GM19397 (cell line): Measurements from ENCODE around the gene SMC6.

Experiments used
- ATAC-seq: cut with Tn5 transposase; IDR thresholded peaks from one replicate; pipeline ENCODE4 v1.9.1; 2021; ENCODE audit warnings: mild to moderate bottlenecking, moderate library complexity; ENCODE audit not compliant: unreplicated experiment

Gene SMC6

DNA sequence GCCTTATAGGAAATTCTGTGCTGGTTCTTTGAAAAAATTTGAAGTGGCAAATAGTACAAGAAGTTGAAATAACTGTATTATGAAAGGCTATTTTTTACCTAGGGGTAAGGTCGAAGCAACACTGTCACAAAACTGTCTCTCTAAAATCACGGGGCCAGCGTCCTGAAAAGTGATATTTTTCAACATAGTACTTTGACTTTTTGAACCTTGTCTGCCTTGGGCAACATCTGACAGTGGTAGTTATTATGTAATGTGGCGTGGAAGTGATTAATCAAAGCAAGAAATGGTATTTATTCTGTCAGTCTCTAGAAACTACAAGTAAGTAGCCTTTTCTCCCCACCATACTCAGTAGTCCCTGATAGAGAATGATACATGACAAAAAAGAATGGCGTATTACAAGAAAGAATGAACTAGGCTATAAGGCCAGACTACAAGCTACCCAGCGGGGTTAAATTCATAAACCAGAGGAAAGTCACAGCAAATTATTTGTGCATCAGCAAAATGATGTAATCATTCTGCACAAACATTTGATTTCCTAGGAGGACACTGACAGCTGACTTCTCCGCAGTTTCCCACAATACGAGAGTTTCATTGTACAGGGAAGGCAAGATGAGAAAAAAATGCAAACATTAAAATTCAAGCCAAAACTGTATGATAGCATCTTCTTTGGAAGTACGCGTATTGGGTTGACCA, 10.2 kb upstream of the SMC6 start:
- no peak for ATAC-seq

DNA sequence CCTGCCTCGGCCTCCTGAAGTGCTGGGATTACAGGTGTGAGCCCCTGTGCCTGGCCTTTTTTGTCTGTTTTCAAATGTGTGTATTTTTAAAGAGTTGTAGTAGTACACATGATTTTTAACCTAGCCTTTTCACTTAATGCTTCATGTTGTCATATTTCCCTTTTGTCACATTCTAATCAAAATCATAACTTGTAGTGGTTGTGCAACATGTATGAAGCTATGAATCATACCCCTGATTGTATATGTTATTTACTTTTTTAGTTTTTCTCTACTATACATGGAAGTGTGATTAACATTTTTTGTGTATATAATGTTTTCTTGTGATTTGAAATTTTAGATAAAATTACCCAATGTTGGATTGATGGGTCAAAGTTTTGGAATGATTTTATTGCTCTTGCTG, 8.8 kb upstream of the SMC6 start:
- ATAC-seq = no peak

DNA sequence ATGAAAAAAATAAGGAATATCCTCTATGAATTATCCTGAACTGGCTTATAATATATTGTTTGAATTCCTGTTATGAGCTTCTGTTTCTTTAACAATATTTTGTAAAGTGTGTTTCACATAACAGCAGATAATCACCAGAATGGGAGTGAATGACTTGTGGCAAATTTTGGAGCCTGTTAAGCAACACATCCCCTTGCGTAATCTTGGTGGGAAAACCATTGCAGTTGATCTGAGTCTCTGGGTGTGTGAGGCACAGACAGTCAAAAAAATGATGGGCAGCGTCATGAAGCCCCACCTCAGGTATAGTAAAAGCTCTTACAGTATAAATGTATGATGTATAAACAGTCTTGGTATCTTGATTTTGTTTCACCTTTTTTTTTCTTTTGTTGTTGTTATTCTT, 6.2 kb upstream of the SMC6 start:
- no peak for ATAC-seq

DNA sequence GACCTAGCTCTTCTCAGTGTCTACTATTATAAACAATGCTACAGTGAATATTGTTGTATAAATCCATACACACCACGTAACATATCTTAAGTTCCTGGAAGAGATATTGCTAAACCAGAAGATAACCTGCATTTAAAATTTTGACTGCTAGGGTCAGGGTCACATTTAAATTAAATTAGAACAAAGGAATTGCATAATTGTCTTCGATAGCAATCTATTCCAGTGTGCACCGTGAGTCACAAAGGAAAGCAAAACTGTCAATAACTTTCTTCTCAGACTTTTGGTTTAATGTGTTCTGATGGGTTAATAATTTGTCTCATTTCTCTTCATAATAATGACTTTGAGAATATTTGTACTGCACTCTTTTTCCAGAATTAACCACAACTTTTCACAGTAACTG, 4.5 kb upstream of the SMC6 start:
- ATAC-seq = no peak

DNA sequence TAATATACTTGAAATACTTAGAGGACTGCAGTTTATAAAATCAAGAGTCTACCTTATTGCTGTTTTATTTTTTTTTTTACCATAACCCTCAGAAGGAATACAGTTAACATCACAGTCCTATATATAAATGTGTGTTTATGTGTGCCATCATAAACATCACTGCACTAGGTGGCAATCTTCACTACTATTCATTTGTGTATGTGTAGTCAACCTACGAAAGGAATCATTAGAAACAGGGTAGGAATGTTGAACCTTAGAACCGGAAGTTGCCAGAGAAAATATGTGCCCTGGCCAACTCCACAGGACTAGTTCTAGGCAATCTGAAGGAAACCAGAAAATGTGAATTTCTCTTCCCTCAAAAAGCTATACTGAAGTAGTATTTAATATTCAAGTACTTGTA, 3.7 kb upstream of the SMC6 start:
- no peak for ATAC-seq

DNA sequence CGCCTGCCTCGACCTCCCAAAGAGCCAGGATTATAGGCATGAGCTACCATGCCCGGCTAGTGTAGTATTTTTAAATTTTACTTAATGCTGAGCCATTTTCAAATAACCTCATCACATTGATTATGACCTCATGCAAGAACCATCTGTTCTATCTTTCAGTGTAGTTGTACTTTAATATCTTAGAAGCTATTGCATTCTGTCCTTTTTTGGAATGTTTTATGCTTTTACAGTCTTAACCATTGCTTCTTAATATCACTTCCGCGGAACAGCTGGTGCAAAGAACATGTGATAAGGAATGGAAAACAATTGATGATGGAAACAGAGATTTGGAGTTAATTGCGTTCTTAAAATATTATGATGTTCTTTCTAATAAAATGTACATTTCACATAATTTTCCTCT, 3.1 kb upstream of the SMC6 start:
- no peak for ATAC-seq

DNA sequence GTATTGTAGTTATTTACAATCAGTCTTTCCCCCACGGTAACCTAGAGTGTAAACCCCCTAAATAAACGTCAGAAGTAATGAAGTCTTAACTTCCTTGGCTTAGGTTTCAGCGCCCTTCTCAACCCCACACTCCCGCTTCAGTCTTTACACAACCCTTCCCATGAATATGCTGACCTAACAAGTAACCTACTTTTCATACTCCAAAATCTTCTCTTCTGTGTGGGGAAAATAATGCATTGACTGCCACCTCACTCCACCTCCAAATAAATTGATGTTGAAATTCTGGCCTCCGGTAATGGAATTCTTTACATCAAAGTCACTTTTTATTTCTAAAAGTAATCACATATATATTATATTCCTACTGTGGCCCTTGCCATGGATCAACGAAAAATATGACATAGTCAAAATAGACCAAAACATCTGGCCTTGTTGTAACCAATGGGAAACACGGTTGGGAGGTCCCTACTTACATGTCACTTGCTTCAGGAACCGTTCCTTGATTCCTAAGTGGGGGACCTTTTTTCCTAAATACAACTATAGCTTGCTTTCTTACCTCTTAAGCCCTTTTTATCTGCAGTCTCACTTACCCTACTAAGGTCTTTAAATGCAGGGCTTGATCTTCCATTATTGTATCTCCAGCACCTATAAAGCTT, 1.3 kb upstream of the SMC6 start:
- no peak for ATAC-seq

DNA sequence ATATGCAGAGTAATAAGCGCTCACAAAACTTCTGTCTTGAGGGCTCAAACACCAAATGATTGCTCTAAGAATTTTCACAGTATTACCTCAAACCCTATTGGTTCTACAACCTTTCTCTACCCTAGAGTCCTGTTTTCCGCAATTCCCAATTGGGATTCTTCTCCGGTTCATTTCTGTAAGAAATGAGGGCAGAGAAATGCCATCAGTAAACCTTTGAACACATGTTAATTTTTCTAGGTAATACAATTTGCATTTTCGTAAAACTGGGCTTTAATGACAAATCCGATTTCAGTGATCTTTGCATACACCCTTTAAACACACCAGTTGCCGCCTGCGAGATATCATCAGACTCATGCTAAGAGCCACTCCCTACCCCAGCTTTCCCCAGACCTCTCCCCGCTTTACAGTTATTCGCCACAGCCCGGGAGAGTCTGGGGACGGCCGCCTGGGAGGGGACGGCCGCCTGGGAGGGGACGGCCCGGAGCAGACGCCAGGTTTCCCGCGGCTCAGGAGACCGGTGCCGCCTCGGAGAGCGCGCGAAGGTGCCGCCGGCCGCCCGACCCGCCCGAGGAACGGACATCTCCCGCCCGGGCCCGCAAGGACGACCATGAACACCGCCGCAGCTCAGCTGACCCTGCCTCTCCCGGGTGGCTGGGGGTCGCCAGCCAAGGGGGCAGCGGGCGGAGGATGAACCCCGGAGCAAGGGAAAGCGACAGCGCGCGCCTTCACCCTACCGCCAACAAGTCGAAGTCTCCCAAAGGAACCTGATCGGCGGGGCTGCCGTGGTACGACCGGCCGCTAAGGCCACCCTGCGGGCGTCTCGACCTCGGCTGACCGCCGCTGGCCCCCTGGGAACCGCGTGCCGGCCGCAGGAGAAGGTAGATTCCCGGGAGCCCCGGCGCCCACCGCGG, 463 bp downstream of the SMC6 start:
- peak; percentile 30 for ATAC-seq

DNA sequence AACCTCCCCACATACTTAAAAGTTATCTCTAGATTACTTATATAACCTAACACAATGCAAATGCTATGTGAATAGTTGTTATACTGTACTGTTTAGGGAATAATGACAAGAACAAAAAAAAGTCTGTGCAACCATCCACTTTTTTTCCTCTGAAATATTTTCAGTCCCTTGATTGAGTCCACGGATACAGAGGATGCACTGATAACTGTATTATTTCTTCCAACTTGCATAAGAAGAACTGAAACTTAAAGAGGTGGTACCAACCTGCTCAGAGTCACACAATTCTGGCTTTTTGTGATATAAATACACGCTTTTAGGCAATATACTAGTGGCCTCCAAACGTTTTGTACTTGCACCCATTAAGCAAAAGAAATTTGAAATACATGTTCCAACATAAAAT, 1.4 kb downstream of the SMC6 start:
- peak; percentile 13 for ATAC-seq

DNA sequence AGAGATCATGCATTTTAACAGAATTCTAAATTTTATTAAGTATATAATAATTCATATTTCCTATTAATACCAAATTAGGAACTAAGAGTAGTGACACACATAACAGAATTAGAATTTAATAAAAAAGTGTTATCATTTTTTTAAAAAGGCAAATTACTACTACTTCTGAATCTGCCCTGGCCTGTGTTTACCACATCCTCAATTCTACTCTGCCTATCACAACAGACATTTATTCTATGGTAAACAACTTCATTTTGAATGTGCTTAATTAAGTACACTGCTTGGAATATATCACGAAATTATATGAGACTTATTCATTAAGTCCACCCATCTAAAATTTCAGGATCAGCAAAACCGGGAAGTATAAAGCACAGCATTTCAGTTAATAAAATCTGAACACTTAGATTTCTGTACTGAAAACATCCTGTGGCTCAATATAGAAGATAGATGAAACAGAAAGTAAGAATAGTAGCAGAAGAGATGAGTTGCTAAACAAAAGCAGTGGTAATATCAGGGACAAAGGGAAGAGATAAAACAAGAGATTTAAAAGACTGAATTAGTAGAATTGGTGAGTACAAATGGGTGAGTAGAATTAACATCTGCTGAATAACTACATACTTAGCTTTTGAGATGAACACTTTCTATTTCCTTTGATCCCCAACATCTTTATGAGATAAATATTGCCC, 3.7 kb downstream of the SMC6 start:
- no peak for ATAC-seq

DNA sequence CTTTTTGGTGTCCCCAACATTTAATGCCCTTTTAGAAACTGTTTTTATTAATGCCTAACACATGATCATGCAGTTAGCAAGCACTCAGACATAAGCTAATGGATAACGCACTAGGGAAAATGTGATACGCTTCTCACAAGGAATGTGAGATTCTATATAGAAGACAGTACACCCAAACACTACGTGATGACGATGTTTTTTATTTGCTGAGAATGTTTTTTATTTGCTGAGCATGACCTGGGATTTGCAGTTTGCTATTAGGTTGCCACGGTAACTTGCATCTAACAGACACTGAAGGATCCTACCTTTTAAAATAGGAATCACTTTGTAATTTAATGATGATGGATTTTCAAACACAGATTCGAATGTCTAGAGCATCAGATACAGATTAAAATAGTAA, 4.9 kb downstream of the SMC6 start:
- ATAC-seq = no peak

DNA sequence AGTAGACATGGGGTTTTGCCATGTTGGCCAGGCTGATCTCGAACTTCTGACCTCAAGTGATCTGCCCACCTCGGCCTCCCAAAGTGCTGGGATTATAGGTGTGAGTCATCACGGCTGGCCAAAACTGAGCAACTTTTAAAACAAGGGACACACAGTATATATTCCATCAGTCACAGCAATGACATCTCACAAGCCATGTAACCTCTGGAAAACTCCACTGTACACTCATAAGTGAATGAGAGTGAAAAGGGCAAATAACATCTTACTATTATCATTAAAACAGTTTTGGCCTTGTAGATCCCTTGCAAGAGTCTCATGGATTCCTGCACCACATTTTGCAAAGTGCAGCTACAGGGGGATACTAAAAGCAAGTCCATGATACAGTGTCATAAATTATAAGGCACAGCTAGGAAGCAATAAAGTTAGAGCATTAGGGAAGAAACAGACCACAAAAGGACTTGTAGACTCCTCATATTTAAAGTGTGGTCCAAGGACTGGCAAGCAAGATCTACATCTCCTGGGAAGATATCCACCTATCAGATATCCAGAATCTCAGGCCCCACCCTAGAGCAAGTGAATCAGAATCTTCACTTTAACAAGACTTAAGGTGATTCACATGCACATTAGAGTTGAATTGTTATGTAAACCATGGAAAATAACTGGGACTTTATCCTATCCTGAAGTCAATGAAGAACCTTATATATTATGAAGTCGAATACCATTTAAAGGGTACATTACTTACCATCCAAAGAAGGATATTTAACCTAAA, 5.7 kb downstream of the SMC6 start:
- no peak for ATAC-seq

DNA sequence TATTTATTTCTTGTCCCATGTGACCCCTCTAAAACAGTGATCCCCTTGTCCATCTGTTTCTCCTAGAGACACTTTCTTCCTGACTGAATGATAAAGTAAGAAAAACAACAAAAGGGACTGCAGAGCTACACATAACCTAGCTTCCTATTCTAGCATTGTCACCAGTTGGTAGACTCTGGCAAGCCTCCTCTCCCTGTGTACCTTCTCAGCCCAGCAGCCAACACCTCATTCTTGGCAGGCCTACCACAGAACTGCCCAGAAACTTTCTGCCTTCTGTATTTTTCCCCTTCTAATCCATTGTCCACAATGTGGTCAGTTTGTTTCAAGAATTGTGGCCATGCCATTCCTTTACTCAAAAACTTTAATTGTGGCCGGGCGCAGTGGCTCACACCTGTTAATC, 13.4 kb downstream of the SMC6 start:
- ATAC-seq = no peak

DNA sequence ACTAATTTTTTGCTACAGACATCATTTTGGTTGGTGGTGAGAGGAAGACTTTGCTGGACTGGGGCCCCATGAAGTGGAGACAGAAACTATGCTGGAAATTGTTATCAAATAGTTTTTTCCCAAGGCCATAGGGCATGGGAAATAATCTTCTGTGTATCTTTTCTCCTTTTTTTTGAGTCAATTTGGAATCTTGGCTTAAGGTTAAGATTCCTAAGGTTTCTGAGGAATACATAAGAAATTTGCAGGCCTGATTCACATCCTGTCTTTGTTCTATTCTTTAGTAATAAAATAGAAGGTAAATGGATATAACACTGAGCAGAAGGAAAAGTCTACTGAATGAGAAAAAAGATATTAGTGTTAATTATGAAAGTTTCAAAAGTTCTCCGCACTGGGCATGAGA, 16.6 kb downstream of the SMC6 start:
- no peak for ATAC-seq

DNA sequence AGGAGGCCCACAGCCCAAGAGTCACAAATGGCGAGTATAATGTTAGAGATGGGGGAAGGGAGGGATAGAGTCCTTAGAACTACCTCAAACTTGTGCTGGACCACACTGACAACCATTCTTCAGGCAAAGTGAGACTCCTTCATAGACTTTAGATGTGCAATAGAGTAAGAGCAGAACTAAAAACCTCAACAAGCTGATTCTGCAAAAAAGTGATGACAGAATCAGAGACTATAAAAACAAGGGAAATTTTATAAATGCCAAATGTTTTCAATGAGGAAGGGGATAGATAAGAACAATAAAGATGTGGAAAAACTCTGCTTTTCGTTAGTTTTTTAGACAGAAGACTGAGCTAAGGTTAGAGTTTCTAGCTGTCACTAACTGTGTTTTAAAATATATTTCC, 17.7 kb downstream of the SMC6 start:
- no peak for ATAC-seq

DNA sequence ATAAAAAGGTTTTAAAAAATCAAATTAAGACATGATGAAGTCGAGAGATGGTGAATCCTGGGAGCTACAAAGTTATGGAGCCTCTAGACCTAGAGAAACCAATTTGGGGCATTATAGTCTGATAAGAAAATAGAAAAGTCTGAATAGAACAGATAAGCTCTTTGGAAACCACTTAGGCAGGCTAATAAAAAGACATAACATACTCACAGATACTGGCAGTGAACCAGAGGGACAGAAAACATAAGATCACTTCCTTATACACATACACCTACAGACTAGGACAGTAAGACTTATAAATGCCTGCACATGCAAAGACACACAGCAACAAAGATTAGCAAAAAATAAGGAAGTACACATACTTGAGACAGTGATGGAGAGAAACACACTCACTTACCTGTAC, 20.0 kb downstream of the SMC6 start:
- ATAC-seq = no peak

DNA sequence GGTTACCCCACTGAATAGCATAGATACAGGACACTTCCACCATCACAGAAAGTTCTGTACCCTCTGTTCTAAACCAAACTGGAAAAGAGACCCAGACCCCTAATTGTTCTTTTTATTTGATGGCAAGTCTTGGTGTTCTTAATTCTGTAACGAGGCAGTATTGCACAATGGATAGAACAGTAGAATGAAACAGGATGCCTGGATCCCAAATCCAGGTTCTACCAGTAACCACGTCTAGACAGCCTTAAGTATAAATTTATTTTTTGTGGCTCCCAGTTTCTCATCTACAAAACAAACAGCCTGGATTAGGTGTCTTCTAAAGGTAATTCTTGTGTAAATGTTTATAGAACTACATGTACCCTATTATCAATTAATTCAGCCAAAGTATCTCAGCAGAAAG, 23.7 kb downstream of the SMC6 start:
- no peak for ATAC-seq

DNA sequence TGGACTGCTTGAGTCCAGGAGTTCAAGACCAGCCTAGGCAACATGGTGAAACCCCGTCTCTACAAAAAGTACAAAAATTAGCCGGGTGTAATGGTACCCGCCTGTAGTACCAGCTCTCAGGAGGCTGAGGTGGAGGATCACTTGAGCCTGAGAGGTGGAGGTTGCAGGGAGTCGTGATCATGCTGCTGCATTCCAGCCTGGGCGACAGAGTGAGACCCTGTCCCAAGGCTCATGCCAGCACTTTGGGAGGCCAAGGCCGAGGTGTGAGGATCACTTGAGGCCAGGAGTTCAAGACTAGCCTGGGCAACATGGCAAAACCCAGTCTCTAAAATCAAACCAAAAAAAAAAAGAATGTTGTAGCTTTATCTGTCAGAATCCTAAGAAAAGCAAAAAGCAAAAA, 25.4 kb downstream of the SMC6 start:
- ATAC-seq = no peak

DNA sequence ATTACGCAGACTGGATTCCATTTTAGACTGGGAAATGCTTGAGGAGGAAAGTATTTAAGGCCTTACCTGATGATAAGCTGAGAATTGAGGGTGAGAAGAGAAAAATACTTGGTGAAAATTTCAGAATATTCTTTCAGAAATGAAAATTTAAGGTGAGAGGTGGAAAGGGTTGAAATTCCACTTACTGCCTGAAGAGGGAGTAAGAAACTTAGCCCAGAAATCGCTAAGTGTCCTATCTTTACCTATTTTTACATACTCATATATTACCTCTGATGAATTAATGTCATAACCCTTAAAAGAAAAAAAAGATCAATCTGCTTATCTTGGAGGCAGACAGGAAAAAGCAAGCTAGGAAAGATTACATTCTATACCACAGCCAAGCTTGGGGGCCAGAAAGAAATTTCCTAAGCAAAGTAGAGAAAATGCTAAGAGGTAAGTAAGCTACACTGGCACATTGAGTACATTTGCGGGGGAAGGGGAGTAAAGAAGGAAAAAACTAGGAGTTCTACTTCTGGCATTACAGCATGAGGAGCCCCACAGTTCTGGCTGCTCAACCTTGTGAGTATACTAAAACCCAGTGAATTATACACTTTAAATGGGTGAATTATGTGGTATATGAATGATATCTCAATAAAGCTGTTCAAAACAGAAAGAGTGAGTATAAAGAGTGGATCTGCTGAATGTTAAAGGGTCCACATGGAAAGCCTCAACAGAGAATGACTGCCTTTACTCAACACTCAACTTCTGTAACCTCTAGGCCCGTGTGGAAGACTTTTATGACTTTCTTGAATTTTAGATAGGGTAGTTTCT, 33.8 kb downstream of the SMC6 start:
- no peak for ATAC-seq

DNA sequence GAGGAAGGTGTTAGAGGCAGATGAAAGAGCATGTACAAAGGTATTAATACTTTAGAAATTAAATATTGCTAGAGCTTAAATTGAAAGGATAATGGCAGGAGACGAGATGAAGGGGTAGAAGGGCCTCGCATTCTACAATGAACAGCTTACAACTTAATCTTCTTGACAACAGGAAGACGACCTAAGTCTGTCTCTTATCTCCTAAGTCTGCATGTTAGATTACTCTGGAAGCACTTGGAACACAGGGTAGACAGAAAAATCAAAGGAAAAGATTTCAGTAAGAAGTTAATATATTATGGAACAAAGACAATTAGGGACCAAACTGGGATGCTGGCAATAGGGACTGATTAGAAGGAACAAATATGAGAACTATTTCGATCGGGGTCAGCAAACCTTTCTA, 34.9 kb downstream of the SMC6 start:
- no peak for ATAC-seq
